GM18909 (cell line): ENCODE results near the gene TMEM130.
"Not testable (repeated sequence)": the region's sequence is repeated elsewhere in the genome, so short reads cannot be mapped to it uniquely, and the experiment has no call there.

Experiments used
- ATAC-seq: cut with Tn5 transposase; IDR thresholded peaks from one replicate; pipeline ENCODE4 v1.9.1; 2021; ENCODE audit warnings: mild to moderate bottlenecking; ENCODE audit not compliant: unreplicated experiment, poor library complexity

The TMEM130 gene

DNA sequence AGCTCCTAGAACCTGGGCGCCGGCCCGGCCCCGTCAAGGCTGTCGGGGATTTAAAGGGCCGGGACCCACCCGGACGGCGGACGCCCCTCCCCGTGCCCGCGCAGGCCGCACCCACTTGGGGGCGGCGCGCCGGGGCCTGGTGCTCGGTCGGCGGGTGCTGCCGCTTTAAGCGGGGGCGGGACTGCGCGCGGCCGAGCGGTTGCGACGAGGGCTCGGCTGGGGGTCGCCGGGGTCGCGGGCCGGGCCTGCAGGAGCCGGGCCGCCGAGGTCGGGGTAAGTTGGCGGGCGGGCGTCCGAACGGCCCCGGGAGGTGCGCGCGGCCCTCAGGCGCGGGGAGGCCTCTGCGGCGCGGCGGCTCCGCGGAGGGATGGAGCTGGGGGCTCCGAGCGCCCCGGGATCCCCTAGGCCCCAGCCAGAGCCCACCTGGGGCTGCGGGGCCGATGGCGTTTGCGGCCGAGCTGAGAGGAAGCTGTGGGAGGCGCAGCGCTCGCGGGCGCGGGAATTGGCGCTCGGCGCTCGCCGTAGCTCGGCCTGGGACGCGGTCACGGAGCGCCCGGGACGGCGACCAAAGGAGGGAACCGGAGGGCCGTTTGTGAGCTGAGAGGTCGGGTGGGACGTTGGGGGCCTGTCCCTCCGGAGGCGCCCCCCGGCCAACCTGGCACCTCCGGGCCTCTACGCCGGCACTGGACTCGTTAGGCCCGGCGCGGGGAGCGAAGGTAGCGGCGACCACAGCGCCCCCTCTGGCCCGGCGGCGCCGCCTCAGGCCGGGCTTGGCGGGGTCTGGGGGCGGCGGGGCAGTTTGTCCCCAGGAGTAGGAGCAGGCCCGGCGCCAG is 8.8 kb upstream of the TMEM130 start, which contains the start of gene TRRAP:
Gene TRRAP, plus strand, starts transcription at position 168 of the 833 bp plus-strand sequence. CDS start 2,619 bp downstream, outside the sequence.
- peak; percentile 70 for ATAC-seq

DNA sequence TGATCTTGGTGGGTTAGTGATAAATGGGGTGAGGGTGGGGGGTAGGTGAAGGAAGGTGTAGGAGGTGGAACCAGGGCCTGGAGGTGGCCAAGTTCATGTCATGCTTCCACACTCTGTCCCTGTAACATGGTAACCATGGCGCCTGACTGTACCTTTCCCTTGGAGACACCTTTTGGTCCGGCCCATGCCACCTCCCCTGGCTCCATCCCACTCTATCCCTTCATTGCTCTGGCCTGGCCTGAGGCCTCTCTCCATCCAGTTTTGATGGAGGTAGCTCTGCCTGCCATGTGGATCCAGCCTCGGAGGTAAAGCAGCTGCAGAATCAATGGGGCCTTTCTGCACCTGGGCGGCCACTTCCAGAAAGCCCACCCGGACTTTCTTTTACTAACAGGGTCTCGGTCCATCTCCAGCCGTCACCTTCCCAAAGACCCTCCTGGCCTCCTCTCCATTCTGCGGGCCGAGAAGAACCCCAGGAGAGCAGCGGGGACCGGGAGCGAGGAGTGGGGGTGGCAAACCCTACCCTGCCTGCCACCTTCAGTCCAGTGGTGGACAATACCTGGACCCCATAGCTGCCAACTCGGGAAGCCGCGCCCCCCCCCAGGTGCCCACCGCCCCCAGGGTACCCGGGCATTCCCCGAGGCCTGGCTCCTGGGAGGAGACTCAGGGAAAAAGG is 8.0 kb upstream of the TMEM130 start:
- no peak for ATAC-seq

DNA sequence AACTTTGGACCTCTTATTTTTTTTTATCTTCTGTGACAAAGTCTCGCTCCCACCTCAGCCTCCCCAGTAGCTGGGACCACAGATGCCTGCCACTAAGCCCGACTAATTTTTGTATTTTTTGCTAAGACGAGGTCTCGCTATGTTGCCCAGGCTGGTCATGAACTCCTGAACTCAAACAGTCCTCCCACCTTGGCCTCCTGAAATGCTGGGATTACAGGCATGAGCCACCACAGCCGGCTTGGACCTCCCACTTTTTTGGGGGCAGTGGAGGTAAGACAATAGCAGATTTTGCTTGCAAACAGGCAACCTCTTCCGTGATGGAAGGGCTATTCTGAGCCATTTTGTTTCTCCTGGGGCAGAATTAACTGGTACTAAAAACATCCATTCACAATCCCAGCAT is 7.3 kb upstream of the TMEM130 start:
- no peak for ATAC-seq

DNA sequence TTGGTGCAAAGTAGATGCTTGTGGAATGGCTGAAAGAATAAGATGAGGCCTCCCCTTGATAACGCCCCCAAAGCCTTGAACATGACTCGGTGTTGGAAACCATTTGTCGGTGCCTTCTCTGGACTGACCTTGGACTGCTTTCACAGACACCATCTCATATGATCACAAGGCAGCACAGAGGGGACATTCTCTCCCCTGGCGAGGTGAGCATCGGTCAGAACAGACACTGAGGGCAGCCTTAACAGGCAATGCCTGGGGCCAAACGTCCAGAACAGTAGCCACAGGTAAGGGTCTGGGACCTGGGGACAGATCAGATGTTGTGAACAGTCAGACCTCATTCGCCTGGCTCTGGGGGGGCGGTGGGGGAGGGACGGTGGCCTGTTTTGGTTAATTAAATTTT is 5.7 kb upstream of the TMEM130 start:
- ATAC-seq, result no peak

DNA sequence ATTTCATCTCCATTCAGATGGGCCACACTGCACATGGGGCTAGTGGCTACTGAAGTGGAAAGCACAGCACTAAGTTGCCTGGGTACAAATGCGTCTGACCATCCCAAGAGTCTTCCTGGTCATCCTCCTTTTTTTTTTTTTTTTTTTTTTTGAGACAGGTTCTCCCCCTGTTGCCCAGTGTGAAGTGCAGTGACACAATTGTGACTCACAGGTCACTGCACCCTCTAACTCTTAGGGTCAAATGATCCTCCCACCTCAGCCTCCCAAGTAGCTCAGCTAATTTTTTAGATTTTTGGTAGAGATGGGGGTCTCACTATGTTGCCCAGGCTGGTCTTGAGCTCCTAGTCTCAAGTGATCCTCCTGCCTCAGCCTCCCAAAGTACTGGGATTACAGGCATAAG is 5.1 kb upstream of the TMEM130 start:
- no peak for ATAC-seq

DNA sequence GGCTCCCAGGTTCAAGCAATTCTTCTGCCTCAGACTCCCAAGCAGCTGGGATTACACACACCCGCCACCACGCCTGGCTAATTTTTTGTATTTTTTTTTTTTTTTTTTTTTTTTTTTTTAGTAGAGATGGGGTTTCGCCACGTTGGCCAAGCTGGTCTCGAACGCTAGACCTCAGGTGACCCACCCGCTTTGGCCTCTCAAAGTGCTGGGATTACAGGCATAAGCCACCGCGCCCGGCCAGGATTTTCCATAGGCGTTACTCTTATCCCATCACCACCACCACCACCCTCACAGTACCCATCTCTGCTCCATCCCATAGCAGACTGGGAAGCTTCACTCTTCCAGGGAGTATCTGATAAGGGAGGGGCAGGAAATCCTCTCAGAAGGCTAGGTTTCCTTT is 3.8 kb upstream of the TMEM130 start:
- ATAC-seq, result not testable (repeated sequence)

DNA sequence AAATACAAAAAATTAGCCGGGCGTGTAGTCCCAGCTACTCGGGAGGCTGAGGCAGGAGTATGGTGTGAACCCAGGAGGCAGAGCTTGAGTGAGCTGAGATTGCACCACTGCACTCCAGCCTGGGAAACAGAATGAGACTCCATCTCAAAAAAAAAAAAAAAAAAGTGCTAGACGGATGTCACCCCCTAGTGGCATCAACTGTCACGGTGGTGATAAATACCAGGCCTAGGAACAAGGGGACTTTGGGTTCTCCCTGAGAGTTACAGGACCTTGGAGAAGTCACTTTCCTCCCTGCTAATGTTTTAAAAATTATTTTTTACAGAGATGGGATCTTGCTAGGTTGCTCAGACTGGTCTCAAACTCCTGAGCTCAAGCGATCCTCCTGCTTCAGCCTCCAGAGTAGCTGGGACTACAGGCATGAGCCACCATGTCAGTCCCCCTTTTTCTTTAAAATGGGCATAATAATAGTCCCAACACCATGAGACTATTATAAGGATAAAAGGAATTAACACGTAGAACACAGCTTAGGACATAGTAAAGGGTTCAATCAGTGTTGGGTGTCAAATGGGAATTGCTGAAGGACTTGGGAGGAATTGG is 2.6 kb upstream of the TMEM130 start:
- ATAC-seq, result no peak

DNA sequence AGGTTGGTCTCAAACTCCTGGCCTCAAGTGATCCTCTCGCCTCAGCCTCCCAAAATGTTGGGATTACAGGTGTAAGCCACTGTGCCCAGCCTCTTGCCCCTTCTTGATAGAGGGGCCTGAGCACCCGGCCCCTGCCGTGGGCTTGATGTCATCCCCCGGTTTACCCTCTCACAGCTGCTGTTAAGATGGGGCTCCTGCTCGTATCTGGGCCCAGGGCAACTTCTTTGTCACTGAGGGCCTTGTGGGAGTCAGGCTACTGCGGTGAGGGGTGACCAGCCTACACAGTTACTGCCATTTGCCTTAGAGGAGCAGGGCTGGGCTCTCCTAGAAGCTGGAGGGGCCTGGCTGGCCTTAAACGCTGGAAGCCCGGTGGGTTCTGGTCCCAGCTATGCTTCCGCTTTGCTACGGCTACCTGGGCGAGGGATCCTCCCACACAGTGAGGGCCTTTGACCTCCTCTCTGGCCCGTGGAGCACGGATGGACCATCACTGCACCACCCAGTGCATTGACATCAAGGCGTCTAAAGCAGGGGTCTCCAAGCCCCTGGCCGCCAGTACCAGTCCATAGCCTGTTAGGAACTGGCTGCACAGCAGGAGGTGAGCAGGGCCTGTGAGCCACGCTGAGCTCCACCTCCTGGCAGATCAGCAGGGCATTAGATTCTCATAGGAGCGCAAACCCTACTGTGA is 1.1 kb upstream of the TMEM130 start:
- ATAC-seq, result no peak

DNA sequence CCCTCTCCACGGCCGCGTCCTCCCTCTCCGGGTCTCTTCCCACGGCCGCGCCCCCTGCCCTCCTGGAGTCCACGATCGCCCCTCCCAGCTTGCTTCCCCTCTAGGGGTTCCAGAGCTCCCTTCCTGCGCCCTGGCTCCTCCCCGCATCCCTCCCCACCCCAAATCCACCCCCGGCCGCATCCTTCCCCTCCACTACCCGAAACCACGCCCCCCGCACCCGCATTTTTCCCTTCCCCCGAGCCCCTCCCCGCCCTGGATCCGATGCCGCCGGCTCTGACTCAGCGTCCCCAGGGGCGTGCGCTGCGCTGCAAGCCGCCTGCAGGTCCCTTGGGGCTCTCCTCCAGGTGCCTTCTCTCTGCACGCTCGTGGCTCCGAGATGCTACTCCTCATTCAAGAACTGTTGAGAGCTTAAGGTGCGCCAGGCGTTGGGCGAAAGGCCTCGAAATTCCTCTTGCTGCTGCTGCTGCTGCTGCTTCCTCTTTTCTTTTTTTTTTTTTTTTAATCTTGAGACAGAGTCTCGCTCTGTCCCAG is 372 bp upstream of the TMEM130 start:
- ATAC-seq, result peak; percentile 87

DNA sequence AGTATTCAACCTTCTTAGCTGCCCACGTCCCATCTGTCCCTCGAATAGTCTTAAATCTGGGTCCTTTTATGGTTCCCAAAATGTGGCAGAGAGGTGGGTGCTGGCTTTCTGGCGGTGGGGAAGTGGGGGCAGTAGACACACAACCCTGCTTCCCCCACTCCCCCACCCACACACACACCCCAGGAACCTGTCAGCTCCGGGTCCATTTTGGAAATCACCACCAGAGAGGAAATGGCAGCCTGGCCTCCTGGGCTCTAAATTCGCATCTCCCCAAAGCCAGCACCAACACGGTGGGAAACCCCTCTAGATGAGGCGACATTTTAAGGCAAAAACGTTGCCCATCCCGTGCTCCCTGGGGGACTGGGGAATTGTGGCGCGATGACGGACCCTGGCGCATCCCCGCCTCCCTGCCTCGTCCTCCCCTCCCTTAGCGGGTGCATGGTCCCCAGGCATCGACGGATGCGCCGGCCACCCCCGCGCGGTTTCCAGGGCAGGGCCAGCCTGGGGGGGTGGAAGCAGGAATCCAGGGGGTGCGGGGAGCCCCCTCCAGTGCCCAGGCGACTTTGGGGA is 702 bp downstream of the TMEM130 start:
- no peak for ATAC-seq

DNA sequence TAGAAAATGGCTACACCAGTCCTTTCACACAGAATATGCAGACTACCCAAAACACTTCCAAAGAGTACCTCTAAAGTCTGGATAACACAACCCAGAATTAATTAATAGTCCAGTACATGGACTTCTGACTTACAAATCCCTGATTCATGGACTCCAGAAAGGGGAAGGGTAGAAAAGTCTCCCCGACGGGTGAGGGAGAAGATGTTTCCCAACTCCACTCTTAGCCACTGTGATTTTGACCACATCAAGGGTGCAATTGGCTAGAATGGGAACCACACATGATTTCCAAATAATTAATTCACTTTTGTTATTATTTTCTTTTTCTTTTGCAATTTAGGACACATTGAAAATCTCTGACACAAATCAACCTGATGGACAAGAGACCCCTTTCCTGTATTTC is 1.4 kb downstream of the TMEM130 start:
- ATAC-seq, result no peak

DNA sequence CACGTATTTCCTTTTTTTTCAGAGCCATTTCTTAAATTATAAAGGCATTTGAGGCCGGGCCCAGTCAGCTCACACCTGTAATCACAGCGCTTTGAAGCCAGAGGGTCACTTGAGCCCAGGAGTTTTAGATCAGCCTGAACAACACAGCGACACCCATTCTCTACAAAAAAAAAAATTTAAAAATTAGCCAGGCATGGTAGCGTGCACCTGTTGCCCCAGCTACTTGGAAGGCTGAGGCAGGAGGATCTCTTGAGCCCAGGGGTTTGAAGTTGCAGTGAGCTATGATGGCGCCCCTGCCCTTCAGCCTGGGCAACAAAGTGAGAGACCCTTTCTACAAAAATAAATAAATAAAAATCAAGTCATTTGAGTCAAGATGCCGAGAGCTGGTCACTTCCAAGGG is 3.0 kb downstream of the TMEM130 start:
- ATAC-seq, result no peak

DNA sequence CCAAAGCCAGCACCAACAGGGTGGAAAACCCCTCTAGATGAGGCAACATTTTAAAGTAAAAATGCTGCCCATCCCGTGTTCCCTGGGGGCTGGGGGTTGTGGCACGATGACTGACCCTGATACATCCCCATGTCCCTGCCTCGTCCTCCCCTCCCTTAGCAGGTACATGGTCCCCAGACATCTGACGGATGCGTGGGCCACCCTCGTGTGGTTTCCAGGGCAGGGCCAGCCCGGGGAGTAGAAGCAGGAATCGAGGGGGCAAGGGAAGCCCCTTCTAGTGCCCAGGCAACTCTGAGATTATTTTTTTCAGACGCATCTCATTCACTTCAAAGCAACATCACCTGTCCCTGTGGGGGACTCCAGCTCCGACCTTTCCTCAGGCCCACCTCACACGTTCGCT is 3.5 kb downstream of the TMEM130 start:
- no peak for ATAC-seq

DNA sequence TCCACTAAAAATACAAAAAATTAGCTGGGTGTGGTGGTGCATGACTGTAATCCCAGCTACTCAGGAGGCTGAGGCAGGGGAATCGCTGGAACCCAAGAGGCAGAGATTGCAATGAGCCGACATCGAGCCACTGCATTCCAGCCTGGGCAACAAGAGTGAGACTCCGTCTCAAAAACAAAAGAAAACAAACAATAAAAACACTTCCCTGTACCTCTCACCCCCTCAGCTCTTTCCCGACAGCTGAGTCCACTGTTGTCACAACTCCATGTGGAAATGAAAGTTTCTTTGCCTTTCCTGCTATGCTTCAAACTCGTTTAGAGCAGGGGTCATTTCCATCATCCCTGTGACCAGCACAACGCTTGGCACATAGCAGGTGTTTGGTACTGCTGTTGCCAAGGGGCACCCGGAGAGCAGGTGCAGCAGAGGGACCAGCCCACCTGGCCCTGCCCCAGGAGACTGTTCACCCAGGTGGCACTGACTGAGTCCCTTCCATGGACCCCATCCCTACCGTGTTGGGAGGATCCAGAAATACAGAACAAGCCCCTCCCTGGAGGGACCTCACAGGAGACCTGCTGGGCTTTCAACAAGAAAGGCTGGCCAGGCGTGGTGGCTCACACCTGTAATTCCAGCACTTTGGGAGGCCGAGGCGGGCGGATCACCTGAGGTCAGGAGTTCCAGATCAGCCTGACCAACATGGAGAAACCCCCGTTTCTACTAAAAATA is 4.9 kb downstream of the TMEM130 start:
- ATAC-seq, result no peak

DNA sequence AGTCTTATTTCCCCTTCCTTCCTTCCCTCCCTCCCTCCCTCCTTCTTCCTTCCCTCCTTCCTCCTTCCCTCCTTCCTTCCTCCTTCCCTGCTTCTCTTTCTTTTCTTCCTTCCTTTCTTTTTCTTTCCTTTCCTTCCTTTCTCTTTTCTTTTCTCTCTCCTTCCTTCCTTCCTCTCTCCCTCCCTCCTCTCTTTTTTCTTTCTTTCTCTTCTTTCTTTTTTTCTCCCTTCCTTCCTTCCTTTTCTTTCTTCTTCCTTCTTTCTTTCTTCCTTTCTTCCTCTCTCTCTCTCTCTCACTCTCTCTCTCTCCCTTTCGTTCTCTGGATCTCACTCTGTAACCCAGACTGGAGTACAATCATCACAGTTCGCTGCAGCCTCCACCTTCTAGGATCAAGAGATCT is 6.2 kb downstream of the TMEM130 start:
- ATAC-seq, result no peak

DNA sequence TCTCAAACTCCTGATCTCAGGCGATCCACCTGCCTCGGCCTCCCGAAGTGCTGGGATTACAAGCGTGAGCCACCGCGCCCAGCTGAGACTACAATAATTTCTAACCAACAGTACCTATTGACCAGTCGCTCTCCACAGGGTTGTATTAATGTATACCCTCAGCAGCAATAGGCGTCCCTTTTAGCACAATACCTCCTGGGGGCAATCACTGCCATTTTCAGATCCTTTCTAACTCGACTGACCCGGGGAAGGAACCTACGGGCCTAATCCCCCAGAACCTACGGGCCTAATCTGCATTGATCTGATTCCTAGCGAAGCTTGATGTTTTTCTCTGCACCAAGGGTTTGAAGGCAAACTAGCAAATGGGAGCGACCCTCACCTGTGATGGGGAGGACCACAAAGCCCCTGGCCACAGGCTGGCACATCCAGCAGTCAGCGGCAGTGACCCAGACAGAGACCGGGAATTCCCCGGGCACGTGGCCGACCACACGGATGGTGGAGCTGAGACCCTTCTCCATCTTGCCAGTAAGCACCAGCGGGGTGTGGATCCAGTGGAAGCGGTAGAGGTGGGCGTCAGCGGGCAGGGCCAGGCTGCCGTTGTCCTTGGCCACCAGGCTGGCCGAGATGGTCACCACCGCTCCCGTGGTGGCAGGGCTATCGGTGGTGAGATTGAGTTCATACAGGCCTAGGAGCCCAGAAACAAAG is 6.9 kb downstream of the TMEM130 start:
- no peak for ATAC-seq

DNA sequence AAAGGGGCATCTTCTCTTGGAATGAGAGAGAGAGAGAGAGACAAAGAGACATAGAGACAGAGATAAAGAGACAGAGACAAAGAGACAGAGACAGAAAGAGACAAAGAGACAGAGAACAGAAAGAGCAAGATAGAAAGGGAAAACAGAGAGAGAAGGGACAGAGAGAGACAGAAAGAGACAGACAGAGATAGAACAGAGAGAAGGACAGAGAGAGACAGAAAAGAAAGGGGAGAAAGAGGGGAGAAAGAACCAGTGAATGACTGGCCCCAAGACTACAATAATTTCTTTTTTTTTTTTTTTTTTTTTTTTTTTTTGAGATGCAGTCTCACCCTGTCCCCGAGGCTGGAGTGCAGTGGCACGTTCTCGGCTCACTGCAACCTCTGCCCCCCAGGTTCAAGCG is 7.6 kb downstream of the TMEM130 start:
- ATAC-seq, result no peak

DNA sequence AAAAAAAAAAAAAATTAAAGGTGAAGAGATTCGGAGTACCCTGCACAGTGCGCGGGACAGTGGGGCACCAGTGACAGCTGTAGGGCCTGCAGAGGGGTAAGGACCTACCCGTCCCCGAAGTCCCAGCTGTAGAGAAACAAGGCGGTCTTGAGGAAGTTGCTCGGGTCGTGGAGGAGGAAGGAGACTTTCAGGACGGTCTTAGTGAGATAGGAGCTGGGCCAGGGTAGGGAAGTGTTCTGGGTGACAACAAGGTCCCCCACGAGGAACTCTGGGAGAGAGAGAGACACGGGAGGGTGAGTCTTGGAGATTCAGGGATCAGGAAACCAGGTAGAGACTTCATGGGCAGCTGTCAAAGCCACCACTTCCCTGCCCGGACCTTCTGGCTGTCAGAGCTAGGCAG is 9.7 kb downstream of the TMEM130 start:
- ATAC-seq, result no peak
